GM23338 (cell line): Measurements from ENCODE around the gene NDUFA12. TPM values are rescaled to one million over a fixed set of nuclear protein-coding genes. Genes with fewer than 3 reads are reported as not detected.
A peak's percentile ranks its signal among the peaks of the same experiment; 100 is the strongest.

ENCODE experiments used
- ATAC-seq: fragments of 200-7000 bp; cut with Tn5 transposase; 3 replicates; pipeline ENCODE4 v1.9.1; 2020
- DNase-seq: peaks from one replicate; pipeline ENCODE4 v3.0.0-alpha.2; 2015; ENCODE audit warnings: low spot score
- H2AFZ ChIP-seq: fragments of 200-600 bp; sonication (generic); 2 replicates; pipeline ENCODE4 v1.8.0; 2016; ENCODE audit warnings: antibody characterized with exemption, mild to moderate bottlenecking, moderate library complexity
- H3F3A ChIP-seq: fragments of 200-600 bp; sonication (generic); replicated peaks from 2 replicates; pipeline ENCODE4 v1.8.0; 2017; ENCODE audit warnings: antibody characterized with exemption, mixed run types, low read depth
- H3K27ac ChIP-seq: fragments of 200-600 bp; sonication (generic); 2 replicates; pipeline ENCODE4 v1.6.1; 2016; ENCODE audit warnings: low read depth
- H3K27me3 ChIP-seq: fragments of 200-600 bp; sonication (generic); 2 replicates; pipeline ENCODE4 v1.8.0; 2016; ENCODE audit warnings: mild to moderate bottlenecking, mixed run types, moderate library complexity; ENCODE audit not compliant: insufficient read depth
- H3K36me3 ChIP-seq: fragments of 200-600 bp; sonication (generic); 2 replicates; pipeline ENCODE4 v1.8.0; 2016; ENCODE audit warnings: mild to moderate bottlenecking; ENCODE audit not compliant: insufficient read depth
- H3K4me1 ChIP-seq: fragments of 200-600 bp; sonication (generic); 2 replicates; pipeline ENCODE4 v1.8.0; 2016; ENCODE audit warnings: mild to moderate bottlenecking, moderate library complexity; ENCODE audit not compliant: insufficient read depth
- H3K4me2 ChIP-seq: fragments of 200-600 bp; sonication (generic); 2 replicates; pipeline ENCODE4 v1.7.1; 2017; ENCODE audit warnings: mixed run types
- H3K4me3 ChIP-seq: fragments of 200-600 bp; sonication (generic); 2 replicates; pipeline ENCODE4 v1.6.1; 2016; ENCODE audit warnings: mixed run types
- H3K79me2 ChIP-seq: fragments of 200-600 bp; sonication (generic); replicated peaks from 2 replicates; pipeline ENCODE4 v1.8.0; 2017; ENCODE audit warnings: mild to moderate bottlenecking; ENCODE audit not compliant: insufficient read depth
- H3K9me2 ChIP-seq: fragments of 200-600 bp; sonication (generic); 2 replicates; pipeline ENCODE4 v1.8.0; 2017; ENCODE audit not compliant: insufficient read depth
- H4K20me1 ChIP-seq: fragments of 200-600 bp; sonication (generic); replicated peaks from 2 replicates; pipeline ENCODE4 v1.8.0; 2017; ENCODE audit warnings: mild to moderate bottlenecking; ENCODE audit not compliant: insufficient read depth
- H3K27ac Mint-ChIP-seq: 2 replicates; pipeline ENCODE4 v1.8.0; 2020; ENCODE audit warnings: inconsistent platforms, mild to moderate bottlenecking, moderate library complexity, mixed read lengths
- H3K27me3 Mint-ChIP-seq: 3 replicates; pipeline ENCODE4 v1.8.0; 2022; ENCODE audit warnings: low read depth, mild to moderate bottlenecking, moderate library complexity, mixed read lengths, inconsistent platforms; ENCODE audit not compliant: insufficient read depth, poor library complexity
- H3K36me3 Mint-ChIP-seq: 3 replicates; pipeline ENCODE4 v1.8.0; 2021; ENCODE audit warnings: low read depth, mild to moderate bottlenecking, inconsistent platforms, moderate library complexity, mixed read lengths
- H3K4me1 Mint-ChIP-seq: 3 replicates; pipeline ENCODE4 v1.8.0; 2020; ENCODE audit warnings: mild to moderate bottlenecking, inconsistent platforms, mixed read lengths
- H3K4me3 Mint-ChIP-seq: 3 replicates; pipeline ENCODE4 v1.8.0; 2021; ENCODE audit warnings: moderate library complexity, mild to moderate bottlenecking, inconsistent platforms, mixed read lengths
- H3K9me3 Mint-ChIP-seq: 3 replicates; pipeline ENCODE4 v1.8.0; 2020; ENCODE audit warnings: moderate library complexity, mild to moderate bottlenecking, inconsistent platforms, mixed read lengths
- CREB1 ChIP-seq: fragments of 250-450 bp; sonication (Bioruptor Pico); IDR thresholded peaks from 2 replicates; pipeline ENCODE4 v1.5.0; 2020; ENCODE audit warnings: low read depth, mild to moderate bottlenecking, moderate library complexity
- EZH2 ChIP-seq: fragments of 200-600 bp; sonication (generic); IDR thresholded peaks from one replicate; pipeline ENCODE4 v1.8.0; 2017; ENCODE audit warnings: antibody characterized with exemption, mild to moderate bottlenecking, low read depth; ENCODE audit not compliant: unreplicated experiment
- JUNB ChIP-seq: IDR thresholded peaks from one replicate; pipeline ENCODE4 v1.6.1; 2016; ENCODE audit warnings: antibody characterized with exemption; ENCODE audit not compliant: unreplicated experiment
- POLR2AphosphoS5 ChIP-seq: IDR thresholded peaks from 2 replicates; pipeline ENCODE4 v1.6.1; 2016; ENCODE audit warnings: antibody characterized with exemption, low read depth
- STAT1 ChIP-seq: IDR thresholded peaks from one replicate; pipeline ENCODE4 v1.6.1; 2016; ENCODE audit warnings: antibody characterized with exemption; ENCODE audit not compliant: unreplicated experiment
- ZNF331 ChIP-seq: fragments of 250-450 bp; sonication (Bioruptor Pico); IDR thresholded peaks from 2 replicates; pipeline ENCODE4 v1.5.0; 2020; ENCODE audit warnings: low read depth, mild to moderate bottlenecking, moderate library complexity
- long read RNA-seq: library from polyadenylated mRNA; unstranded; transcript quantifications from one replicate; pipeline ENCODE4 v2.0.0, GENCODE V29; 2020; ENCODE audit not compliant: unreplicated experiment
- polyA plus RNA-seq: library from polyadenylated mRNA; unstranded; fragments of >200 nt; fragmentation: Nextera tagmentation; extraction: Ambion mirVana; gene quantifications from 2 replicates; pipeline ENCODE4 v1.2.1, GENCODE V29; 2016
- total RNA-seq: library from RNA; depleted of rRNA; stranded (reverse); fragments of >200 nt; shearing (Covaris generic); gene quantifications from 2 replicates; pipeline ENCODE4 v1.2.3, GENCODE V29; 2014; rRNA removed
- TF ChIP-seq, protein P1 (sequence below): IDR thresholded peaks from one replicate; pipeline ENCODE4 v1.6.1; 2018; ENCODE audit warnings: antibody characterized with exemption; ENCODE audit not compliant: unreplicated experiment
- TF ChIP-seq, protein P2 (sequence below): IDR thresholded peaks from 2 replicates; pipeline ENCODE4 v1.6.1; 2016; ENCODE audit warnings: antibody characterized with exemption

NDUFA12 gene
- total RNA-seq, result 84.9 and 123 TPM in 2 replicates
- 373 and 386 TPM in 2 replicates for polyA plus RNA-seq
- long read RNA-seq, transcript NDUFA12-201 (4 exons, 635 nt), result major isoform, 61 of 66 reads
- long read RNA-seq, partial matches to known transcripts, result 0 of 66 reads
- long read RNA-seq, other reads (novel, unspliced or antisense), result 3 of 66 reads

DNA sequence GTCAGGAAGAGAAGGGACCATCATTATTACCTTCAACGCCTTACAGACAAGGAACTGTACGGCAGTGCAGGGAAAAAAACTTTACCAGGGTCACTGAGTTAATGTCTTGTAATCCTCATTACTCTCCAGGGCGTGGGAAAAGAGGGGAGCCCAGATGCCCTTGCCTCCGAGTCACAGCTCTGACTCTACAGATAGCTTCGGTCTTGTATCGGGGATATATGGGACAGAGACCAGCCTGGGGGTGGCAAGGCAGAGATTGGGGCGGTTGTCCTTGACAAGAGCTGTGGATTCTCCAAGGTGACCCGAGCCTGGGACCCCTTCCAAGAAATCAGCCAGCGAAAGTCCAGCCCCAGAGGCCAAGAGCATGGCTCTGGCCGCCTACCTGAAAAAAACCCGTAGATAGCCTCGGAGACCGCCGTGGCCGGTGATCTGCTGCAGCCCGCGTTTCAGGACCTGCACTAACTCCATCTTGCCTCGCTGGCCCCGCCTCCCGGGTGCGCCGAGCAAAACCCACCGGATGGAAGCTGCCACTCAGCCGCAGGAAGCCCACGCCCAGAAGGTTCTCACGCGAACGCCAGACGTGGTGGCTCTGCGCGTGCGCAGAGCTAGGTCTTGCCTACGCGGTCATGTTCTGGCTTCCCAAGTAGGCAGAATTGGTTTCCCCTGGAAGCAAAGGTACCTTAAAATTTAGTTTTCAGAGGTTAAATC lies at the start of gene NDUFA12:
NDUFA12 (minus strand) TSS at position 485 of the 708 bp plus-strand sequence; CDS start at position 468, 17 bp downstream.
- Histone ChIP-seq H3K27me3 (no peaks in the 10 kb centered on the region), H3K4me1 (no peaks in the 10 kb centered on the region), H4K20me1 (no peaks in the 10 kb centered on the region; the same call in 1 of the 2 replicates), H3K9me2 (no peaks in the 10 kb centered on the region), H3K36me3 (peaks cover 5% of the 10 kb centered on the region; the same call in 1 of the 2 replicates), H3K79me2 (peaks cover 38% of the 10 kb centered on the region), H3K4me3 (peak within 1 kb of the TSS; percentile 80), H3K27ac (peak within 1 kb of the TSS; percentile 72), H3K4me2 (peak within 1 kb of the TSS; percentile 83), H3F3A (no peaks in the 10 kb centered on the region), H2AFZ (peak within 1 kb of the TSS; percentile 77)
- Mint-ChIP-seq H3K4me1 (peaks cover 4% of the 10 kb centered on the region), H3K36me3 (peaks cover 7% of the 10 kb centered on the region; the same call in 2 of the 3 replicates), H3K27ac (peak within 1 kb of the TSS; percentile 96), H3K9me3 (peaks cover 7% of the 10 kb centered on the region; the same call in 2 of the 3 replicates), H3K4me3 (peak within 1 kb of the TSS; percentile 97), H3K27me3 (peaks cover 9% of the 10 kb centered on the region)
- TF ChIP-seq POLR2AphosphoS5 (peak; percentile 97), JUNB (no peak), EZH2 (no peak), STAT1 (no peak), CREB1 (CRISPR knock-in tag) (peak; percentile 45; the same call in 1 of the 2 replicates)
- TF ChIP-seq, protein P1, sequence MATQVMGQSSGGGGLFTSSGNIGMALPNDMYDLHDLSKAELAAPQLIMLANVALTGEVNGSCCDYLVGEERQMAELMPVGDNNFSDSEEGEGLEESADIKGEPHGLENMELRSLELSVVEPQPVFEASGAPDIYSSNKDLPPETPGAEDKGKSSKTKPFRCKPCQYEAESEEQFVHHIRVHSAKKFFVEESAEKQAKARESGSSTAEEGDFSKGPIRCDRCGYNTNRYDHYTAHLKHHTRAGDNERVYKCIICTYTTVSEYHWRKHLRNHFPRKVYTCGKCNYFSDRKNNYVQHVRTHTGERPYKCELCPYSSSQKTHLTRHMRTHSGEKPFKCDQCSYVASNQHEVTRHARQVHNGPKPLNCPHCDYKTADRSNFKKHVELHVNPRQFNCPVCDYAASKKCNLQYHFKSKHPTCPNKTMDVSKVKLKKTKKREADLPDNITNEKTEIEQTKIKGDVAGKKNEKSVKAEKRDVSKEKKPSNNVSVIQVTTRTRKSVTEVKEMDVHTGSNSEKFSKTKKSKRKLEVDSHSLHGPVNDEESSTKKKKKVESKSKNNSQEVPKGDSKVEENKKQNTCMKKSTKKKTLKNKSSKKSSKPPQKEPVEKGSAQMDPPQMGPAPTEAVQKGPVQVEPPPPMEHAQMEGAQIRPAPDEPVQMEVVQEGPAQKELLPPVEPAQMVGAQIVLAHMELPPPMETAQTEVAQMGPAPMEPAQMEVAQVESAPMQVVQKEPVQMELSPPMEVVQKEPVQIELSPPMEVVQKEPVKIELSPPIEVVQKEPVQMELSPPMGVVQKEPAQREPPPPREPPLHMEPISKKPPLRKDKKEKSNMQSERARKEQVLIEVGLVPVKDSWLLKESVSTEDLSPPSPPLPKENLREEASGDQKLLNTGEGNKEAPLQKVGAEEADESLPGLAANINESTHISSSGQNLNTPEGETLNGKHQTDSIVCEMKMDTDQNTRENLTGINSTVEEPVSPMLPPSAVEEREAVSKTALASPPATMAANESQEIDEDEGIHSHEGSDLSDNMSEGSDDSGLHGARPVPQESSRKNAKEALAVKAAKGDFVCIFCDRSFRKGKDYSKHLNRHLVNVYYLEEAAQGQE, result no peak
- TF ChIP-seq, protein P2, sequence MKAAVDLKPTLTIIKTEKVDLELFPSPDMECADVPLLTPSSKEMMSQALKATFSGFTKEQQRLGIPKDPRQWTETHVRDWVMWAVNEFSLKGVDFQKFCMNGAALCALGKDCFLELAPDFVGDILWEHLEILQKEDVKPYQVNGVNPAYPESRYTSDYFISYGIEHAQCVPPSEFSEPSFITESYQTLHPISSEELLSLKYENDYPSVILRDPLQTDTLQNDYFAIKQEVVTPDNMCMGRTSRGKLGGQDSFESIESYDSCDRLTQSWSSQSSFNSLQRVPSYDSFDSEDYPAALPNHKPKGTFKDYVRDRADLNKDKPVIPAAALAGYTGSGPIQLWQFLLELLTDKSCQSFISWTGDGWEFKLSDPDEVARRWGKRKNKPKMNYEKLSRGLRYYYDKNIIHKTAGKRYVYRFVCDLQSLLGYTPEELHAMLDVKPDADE, result peak; percentile 61
- ATAC-seq, result peak; percentile 99
- DNase-seq, result peak; percentile 96

DNA sequence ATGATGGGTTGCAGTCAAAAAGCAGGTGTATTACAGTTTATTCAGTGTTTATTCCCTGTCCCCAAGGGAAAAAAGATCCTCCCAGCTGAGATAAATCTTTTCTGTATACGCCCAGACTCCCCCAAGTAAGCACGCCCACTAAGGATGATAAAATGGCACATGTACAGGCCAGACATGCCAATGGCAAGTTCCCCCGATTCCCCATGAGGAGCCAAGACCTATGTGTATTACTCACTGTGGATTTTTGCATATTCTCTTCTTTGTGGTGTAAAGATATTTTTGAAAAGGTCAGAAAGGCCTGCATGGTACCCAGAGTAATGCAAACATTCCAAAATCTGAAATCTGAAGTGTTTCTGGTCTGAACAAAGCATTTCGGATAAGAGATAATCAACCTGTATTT lies 47.7 kb upstream of the NDUFA12 start:
- no peak overlapping the region for H2AFZ ChIP-seq
- H3F3A ChIP-seq, result no peaks in the 10 kb centered on the region
- ATAC-seq, result no peak
- H3K27me3 ChIP-seq, result no peaks in the 10 kb centered on the region
- H3K4me3 Mint-ChIP-seq, result no peak overlapping the region
- no peaks in the 10 kb centered on the region for H3K9me3 Mint-ChIP-seq
- no peaks in the 10 kb centered on the region for H3K27me3 Mint-ChIP-seq
- no peak overlapping the region for H3K27ac ChIP-seq
- H3K27ac Mint-ChIP-seq, result no peak overlapping the region
- H4K20me1 ChIP-seq, result no peaks in the 10 kb centered on the region; the same call in none of the 2 replicates
- H3K4me2 ChIP-seq, result no peak overlapping the region
- H3K9me2 ChIP-seq, result no peaks in the 10 kb centered on the region
- no peaks in the 10 kb centered on the region for H3K4me1 Mint-ChIP-seq
- H3K79me2 ChIP-seq, result 0 out of 2 replicates have a peak, but pooled peaks cover 4% of the 10 kb centered on the region
- DNase-seq, result no peak
- no peak overlapping the region for H3K4me3 ChIP-seq
- H3K4me1 ChIP-seq, result no peaks in the 10 kb centered on the region
- H3K36me3 ChIP-seq, result peaks cover 23% of the 10 kb centered on the region; the same call in 1 of the 2 replicates
- peaks cover 56% of the 10 kb centered on the region for H3K36me3 Mint-ChIP-seq
- TF ChIP-seq, protein P2, result no peak
- TF ChIP-seq ZNF331 (CRISPR knock-in tag) (no peak), EZH2 (no peak), STAT1 (no peak), CREB1 (CRISPR knock-in tag) (no peak)
- TF ChIP-seq, protein P1, result no peak
